Activated naive CD4-positive, alpha-beta T cell treated with anti-CD3 and anti-CD28 coated beads, Interleukin-2, amount 50 U/mL, for 72 hours (primary cell): ENCODE data around the gene LZTFL1. TPM values are rescaled to one million over a fixed set of nuclear protein-coding genes. Genes with fewer than 3 reads are reported as not detected.

Experiments used
- total RNA-seq, 2 donors: library from RNA; stranded (reverse); gene quantifications; one replicate each; pipeline ENCODE4 v1.2.3, GENCODE V29; 2022

The LZTFL1 gene
- total RNA-seq, 2 donors from 2014 or later: 2.3 to 4.0 TPM

Other genes starting within 250 kb of the LZTFL1 start
- gene LIMD1, start 247.4 kb downstream of the LZTFL1 start, total RNA-seq: 10 to 100 TPM; 14.9 to 39.6 TPM
- 10 to 100 TPM; 61.8 to 99.2 TPM for gene SACM1L, start 152.7 kb downstream of the LZTFL1 start, total RNA-seq
- gene SLC6A20, start 45.6 kb downstream of the LZTFL1 start, total RNA-seq: not detected
- not detected for gene CCR9, start 44.4 kb upstream of the LZTFL1 start, total RNA-seq
- 1 to 10 TPM; 1.0 to 1.8 TPM for gene CXCR6, start 101.3 kb upstream of the LZTFL1 start, total RNA-seq
- 10 to 100 TPM in 1 of 2 donors, 1 to 10 TPM in 1; 4.4 to 18.1 TPM for gene FYCO1, start 153.7 kb upstream of the LZTFL1 start, total RNA-seq
- gene XCR1, start 185.4 kb upstream of the LZTFL1 start, total RNA-seq: not detected